Measurements from ENCODE around the gene MPO.

MPO gene, protein sequence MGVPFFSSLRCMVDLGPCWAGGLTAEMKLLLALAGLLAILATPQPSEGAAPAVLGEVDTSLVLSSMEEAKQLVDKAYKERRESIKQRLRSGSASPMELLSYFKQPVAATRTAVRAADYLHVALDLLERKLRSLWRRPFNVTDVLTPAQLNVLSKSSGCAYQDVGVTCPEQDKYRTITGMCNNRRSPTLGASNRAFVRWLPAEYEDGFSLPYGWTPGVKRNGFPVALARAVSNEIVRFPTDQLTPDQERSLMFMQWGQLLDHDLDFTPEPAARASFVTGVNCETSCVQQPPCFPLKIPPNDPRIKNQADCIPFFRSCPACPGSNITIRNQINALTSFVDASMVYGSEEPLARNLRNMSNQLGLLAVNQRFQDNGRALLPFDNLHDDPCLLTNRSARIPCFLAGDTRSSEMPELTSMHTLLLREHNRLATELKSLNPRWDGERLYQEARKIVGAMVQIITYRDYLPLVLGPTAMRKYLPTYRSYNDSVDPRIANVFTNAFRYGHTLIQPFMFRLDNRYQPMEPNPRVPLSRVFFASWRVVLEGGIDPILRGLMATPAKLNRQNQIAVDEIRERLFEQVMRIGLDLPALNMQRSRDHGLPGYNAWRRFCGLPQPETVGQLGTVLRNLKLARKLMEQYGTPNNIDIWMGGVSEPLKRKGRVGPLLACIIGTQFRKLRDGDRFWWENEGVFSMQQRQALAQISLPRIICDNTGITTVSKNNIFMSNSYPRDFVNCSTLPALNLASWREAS

GRCh38 chr17:58280480-58281217 is at the start of gene MPO:
Gene MPO, minus strand, starts transcription at chr17:58280935. Its CDS starts 177 bp downstream, at chr17:58280758.
- no peak for DNase-seq

- no peak for DNase-seq
These were observed 49.2 kb upstream of the MPO start for GRCh38 chr17:58329810-58330537.

DNA sequence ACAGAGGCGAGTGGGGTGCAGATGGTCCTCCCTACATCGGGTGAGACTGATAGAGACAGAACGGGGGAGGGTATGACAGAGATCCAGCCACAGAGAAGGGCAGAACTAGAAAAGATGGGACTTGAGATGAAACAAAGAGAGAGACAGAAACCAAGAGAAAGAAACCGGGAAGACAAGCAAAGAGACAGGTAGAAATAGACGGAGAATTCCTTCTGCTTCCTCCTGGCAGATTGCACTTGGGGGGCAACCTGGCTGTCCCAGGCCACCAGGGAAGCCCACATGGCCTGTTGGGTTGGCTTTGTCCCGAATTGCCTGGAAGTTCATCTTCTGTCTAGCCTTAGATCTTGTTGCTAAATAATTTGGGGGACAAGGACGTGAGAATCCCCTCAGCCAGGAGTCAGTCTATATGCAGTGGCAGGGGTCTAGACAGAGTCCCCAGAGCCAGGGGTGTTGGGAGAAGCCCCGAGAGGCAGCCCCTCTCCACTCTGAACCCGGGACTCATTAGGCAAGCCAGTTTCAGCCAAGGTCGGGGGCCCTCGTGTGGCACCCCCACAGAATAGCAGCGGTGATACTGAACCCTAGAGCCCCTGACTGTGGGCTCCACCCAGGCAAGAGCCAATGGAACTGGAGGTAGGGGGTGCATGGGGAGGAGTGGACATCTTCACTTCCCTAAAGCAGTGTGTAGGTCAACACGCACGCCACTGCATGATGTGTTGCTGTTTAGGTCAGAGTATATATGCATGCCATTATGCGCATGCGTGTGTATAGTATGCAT is 48.5 kb upstream of the MPO start:
- DNase-seq: no peak

- no peak for DNase-seq
These were observed 47.7 kb upstream of the MPO start, which contains the start of gene TSPOAP1 for GRCh38 chr17:58328195-58329034. Gene TSPOAP1, minus strand, starts transcription at chr17:58328795. Its CDS starts 875 bp downstream, at chr17:58327920.

- DNase-seq: no peak
These were observed 46.8 kb upstream of the MPO start for GRCh38 chr17:58327363-58328194.

GRCh38 chr17:58326609-58327362 is 46.1 kb upstream of the MPO start:
- no peak for DNase-seq

DNA sequence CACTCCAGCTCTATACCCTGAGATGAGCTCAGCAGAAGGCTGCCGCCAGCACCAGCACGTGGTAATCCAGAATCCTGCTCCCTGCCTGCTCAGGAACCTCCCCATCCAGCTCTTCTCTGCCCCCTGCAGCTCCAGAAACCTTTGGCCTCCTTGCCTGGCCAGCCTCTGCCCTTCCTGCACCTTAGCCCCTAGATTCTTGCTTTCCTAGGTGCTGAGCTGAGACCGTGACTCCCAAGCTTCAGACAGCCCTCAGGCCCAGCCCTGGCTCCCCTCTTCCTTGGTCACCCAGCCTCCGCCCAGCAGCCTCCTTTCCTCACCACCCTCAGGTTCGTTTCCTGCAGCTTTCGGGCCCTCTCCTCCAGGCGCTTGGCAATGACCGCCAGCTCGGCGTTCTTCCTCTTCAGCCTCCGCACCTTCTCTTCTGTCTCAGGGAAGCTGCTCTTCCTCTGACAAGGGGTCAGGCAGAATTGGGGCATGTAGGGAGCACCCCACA is 45.3 kb upstream of the MPO start:
- DNase-seq: no peak

GRCh38 chr17:58325289-58325726 is 44.6 kb upstream of the MPO start:
- no peak for DNase-seq

DNA sequence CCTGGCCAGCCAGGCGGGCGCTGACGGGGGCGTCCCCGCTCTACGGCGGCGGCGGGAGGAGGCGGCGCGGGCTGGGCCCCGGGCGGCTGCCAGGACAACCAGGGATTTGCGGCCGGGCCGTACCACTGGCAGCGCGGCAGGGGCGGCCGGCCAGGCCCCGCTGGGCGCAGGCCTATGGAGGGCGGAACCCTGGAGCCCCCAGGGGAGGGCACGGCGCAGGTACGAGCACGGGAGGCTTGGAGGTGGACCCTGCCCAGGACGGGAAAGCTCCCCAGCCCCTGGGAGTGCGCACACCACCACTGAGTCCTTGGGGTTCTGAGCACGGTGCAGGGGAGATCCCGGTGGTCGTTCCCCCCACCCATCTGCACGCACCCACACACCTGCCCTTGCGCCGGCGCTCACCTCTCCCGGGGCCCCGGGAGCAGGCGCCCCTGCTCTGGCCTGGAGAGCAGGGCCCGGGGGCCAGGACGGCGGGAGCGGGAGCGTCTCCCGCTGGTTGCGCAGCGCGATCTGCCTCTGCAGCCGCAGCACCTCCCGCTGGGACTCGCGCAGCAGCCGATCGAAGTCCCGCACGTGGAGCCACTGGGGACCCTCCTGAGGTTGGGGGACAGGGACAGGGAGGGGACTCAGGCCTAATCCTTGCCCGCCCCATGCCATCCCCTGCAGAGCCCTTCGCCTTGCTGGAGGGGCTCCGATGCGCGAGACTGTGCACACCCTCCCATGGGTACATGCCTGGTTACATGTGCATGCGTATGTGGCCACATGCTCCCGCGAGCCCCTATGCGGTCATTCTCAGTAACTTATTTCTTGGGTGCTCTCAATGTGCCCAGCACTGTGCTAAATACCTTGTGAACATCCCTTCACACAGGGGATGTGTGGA is 43.9 kb upstream of the MPO start:
- DNase-seq: no peak

DNA sequence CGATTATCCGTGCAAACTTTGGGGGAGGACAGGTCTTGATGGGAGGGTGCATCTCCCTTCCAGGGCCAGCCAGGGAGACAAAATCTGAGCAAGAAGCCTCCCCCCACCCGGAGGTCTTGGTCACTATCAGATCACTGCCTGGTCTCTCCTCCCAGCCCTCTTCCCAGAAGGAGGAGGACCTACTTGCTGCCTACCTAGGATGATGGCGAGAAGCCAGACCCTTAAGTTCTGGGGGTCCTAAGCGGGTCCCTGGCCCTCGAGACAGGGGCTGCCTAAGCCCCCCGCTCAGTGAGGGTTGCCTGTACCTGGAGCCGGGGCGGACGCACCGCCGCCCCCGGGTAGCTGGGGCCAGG is 43.3 kb upstream of the MPO start:
- no peak for DNase-seq

- DNase-seq: no peak
These were observed 42.8 kb upstream of the MPO start for GRCh38 chr17:58323366-58324055.

- no peak for DNase-seq
These were observed 41.9 kb upstream of the MPO start for GRCh38 chr17:58322581-58323185.

DNA sequence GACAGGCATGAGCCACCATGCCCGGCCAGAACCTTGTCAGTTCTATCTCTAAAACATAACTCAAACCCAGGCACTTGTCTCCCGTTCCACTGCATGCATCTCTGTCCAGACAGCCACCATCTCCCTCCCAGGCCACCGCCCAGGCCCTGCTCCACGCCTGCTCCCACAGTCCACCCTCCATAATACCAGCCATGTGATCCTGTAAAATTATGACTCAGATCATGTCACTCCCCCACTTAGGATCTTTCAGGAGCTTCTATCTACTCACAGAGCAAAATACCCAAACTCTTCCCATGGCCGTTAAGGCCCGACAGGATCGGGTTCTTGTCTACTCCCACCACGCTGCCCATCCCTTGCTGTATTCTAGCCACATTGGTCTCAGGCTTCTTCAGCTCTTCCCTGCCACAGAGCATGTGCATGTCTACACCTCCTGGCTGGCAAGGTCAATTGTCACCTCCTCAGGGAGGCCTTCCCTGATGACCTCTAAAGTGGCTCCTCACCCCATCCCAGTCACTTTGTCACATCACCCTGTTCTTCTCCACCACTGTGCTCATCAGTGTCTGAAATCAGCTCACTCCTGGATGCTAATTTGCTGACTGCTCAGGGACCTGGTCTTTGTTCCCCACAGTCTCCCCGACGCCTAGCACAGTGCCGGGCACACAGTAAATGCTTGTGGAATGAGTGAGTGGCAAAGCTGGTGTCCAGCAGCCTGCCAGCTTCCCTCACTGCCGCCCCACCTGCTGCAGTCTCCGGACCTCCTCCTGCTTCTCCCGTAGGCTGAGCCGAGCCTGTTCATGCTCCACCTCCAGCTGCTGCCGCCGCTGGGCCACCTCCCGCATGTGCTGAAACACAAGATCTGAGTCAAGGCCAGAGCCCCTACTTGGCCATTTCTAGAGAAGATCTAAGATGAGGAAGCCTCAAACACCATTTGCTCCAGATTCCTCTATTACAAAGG is 41.1 kb upstream of the MPO start:
- DNase-seq: no peak

GRCh38 chr17:58320570-58321323 is 40.0 kb upstream of the MPO start:
- no peak for DNase-seq

- DNase-seq: no peak
These were observed 39.4 kb upstream of the MPO start for GRCh38 chr17:58320163-58320558.

Measured in SHP77 (cell line).